Measurements from ENCODE around the gene FARP1. TPM values are rescaled to one million over a fixed set of nuclear protein-coding genes. Genes with fewer than 3 reads are reported as not detected.

FARP1 gene
- total RNA-seq, 1 donor from 2014 or later: 17.7 TPM

GRCh38 chr13:98448642-98448928 is 305.7 kb downstream of the FARP1 start:
- Histone ChIP-seq H3K9me3 (no peaks in the 10 kb centered on the region), H3K27me3 (no peaks in the 10 kb centered on the region), H3K4me3 (no peak overlapping the region), H3K4me1 (peaks cover 60% of the 10 kb centered on the region), H3K36me3 (peaks cover 0 to 28% of the 10 kb centered on the region in 2 donors), H3K27ac (peak overlapping the region; percentile 82)
- DNase-seq (ENCODE audit: extremely low spot score in 2 of 2): no peak
- intact Hi-C loops (cut with DNase I): loop anchor here (10.0 kb wide), 1 partner anchor 304 kb away; the partner anchor contains the start of gene FARP1
- no peak for TF ChIP-seq POLR2A (IDR thresholded peaks at IDR 0.05)
- no peak for TF ChIP-seq POLR2AphosphoS5 (IDR thresholded peaks at IDR 0.05; ENCODE audit: insufficient read depth in 1 of 2, low read depth in 1 of 2)
- TF ChIP-seq CTCF (IDR thresholded peaks at IDR 0.05): no peak

GRCh38 chr13:98449273-98449672 is 306.4 kb downstream of the FARP1 start:
- Histone ChIP-seq H3K9me3 (no peaks in the 10 kb centered on the region), H3K27me3 (no peaks in the 10 kb centered on the region), H3K4me3 (no peak overlapping the region), H3K4me1 (peaks cover 66% of the 10 kb centered on the region), H3K27ac (peak overlapping the region; percentile 82), H3K36me3 (peaks cover 0 to 28% of the 10 kb centered on the region in 2 donors)
- TF ChIP-seq POLR2AphosphoS5 (IDR thresholded peaks at IDR 0.05; ENCODE audit: insufficient read depth in 1 of 2, low read depth in 1 of 2) (no peak), CTCF (IDR thresholded peaks at IDR 0.05) (no peak), POLR2A (IDR thresholded peaks at IDR 0.05) (no peak)
- no peak for DNase-seq (ENCODE audit: extremely low spot score in 2 of 2)
- intact Hi-C loops (cut with DNase I): loop anchor here (10.0 kb wide), 1 partner anchor 304 kb away; the partner anchor contains the start of gene FARP1

GRCh38 chr13:98450026-98450425 is 307.1 kb downstream of the FARP1 start:
- peaks cover 72% of the 10 kb centered on the region for H3K4me1 ChIP-seq

GRCh38 chr13:98450539-98451111 is 307.7 kb downstream of the FARP1 start:
- Histone ChIP-seq H3K27ac (peak overlapping the region; percentile 82), H3K36me3 (peaks cover 0 to 28% of the 10 kb centered on the region in 2 donors), H3K9me3 (no peaks in the 10 kb centered on the region), H3K27me3 (no peaks in the 10 kb centered on the region), H3K4me1 (peaks cover 69% of the 10 kb centered on the region), H3K4me3 (no peak overlapping the region)
- TF ChIP-seq CTCF (IDR thresholded peaks at IDR 0.05) (no peak), POLR2AphosphoS5 (IDR thresholded peaks at IDR 0.05; ENCODE audit: insufficient read depth in 1 of 2, low read depth in 1 of 2) (peak in 1 of 2 donors; percentile 54)
- intact Hi-C loops (cut with DNase I): loop anchor here (5.0 kb wide), 2 partner anchors 47 to 127 kb away; partner anchors contain the start of gene STK24
- no peak for DNase-seq (ENCODE audit: extremely low spot score in 2 of 2)

More at GRCh38 chr13:98450026-98450425, 307.1 kb downstream of the FARP1 start:
- H3K27me3 ChIP-seq: no peaks in the 10 kb centered on the region
- TF ChIP-seq POLR2A (IDR thresholded peaks at IDR 0.05) (no peak), POLR2AphosphoS5 (IDR thresholded peaks at IDR 0.05; ENCODE audit: insufficient read depth in 1 of 2, low read depth in 1 of 2) (peak in 1 of 2 donors; percentile 24), CTCF (IDR thresholded peaks at IDR 0.05) (no peak)
- intact Hi-C loops (cut with DNase I): loop anchor here (5.0 kb wide), 2 partner anchors 47 to 127 kb away; partner anchors contain the start of gene STK24
- peaks cover 0 to 28% of the 10 kb centered on the region in 2 donors for H3K36me3 ChIP-seq
- peak overlapping the region; percentile 82 for H3K27ac ChIP-seq
- no peak overlapping the region for H3K4me3 ChIP-seq
- H3K9me3 ChIP-seq: no peaks in the 10 kb centered on the region
- DNase-seq (ENCODE audit: extremely low spot score in 2 of 2): no peak
